ENCODE measurements around the gene OR2H1. TPM values are rescaled to one million over a fixed set of nuclear protein-coding genes. Genes with fewer than 3 reads are reported as not detected.

Gene OR2H1
- total RNA-seq, 1 donor: not detected

GRCh38 chr6:29499704-29500103 lies 42.7 kb downstream of the OR2H1 start:
- no peak for DNase-seq (ENCODE audit: low read depth)
- TF ChIP-seq CTCF (IDR thresholded peaks at IDR 0.05; ENCODE audit: insufficient read depth, low read depth, low read length): no peak
- H3K4me3 ChIP-seq (ENCODE audit: low read depth, low read length): no peak overlapping the region

- no peak for TF ChIP-seq CTCF (IDR thresholded peaks at IDR 0.05; ENCODE audit: insufficient read depth, low read depth, low read length)
- DNase-seq (ENCODE audit: low read depth): no peak
- H3K4me3 ChIP-seq (ENCODE audit: low read depth, low read length): no peak overlapping the region
Measured at GRCh38 chr6:29500594-29500993, 43.6 kb downstream of the OR2H1 start.

GRCh38 chr6:29501106-29501505 lies 44.2 kb downstream of the OR2H1 start:
- no peak overlapping the region for H3K4me3 ChIP-seq (ENCODE audit: low read depth, low read length)
- no peak for TF ChIP-seq CTCF (IDR thresholded peaks at IDR 0.05; ENCODE audit: insufficient read depth, low read depth, low read length)
- no peak for DNase-seq (ENCODE audit: low read depth)

- no peak for TF ChIP-seq CTCF (IDR thresholded peaks at IDR 0.05; ENCODE audit: insufficient read depth, low read depth, low read length)
- no peak overlapping the region for H3K4me3 ChIP-seq (ENCODE audit: low read depth, low read length)
- DNase-seq (ENCODE audit: low read depth): no peak
Measured at GRCh38 chr6:29502181-29502580, 45.2 kb downstream of the OR2H1 start.

GRCh38 chr6:29502597-29502996 lies 45.6 kb downstream of the OR2H1 start:
- no peak for DNase-seq (ENCODE audit: low read depth)
- H3K4me3 ChIP-seq (ENCODE audit: low read depth, low read length): no peak overlapping the region
- no peak for TF ChIP-seq CTCF (IDR thresholded peaks at IDR 0.05; ENCODE audit: insufficient read depth, low read depth, low read length)

GRCh38 chr6:29504961-29505360 lies 48.0 kb downstream of the OR2H1 start:
- no peak for DNase-seq (ENCODE audit: low read depth)
- no peak for TF ChIP-seq CTCF (IDR thresholded peaks at IDR 0.05; ENCODE audit: insufficient read depth, low read depth, low read length)
- H3K4me3 ChIP-seq (ENCODE audit: low read depth, low read length): no peak overlapping the region

GRCh38 chr6:29505808-29506207 lies 48.9 kb downstream of the OR2H1 start:
- H3K4me3 ChIP-seq (ENCODE audit: low read depth, low read length): no peak overlapping the region
- DNase-seq (ENCODE audit: low read depth): no peak

More at GRCh38 chr6:29505808-29506207, 48.9 kb downstream of the OR2H1 start:
- TF ChIP-seq CTCF (IDR thresholded peaks at IDR 0.05; ENCODE audit: insufficient read depth, low read depth, low read length): no peak

Measured in fibroblast of villous mesenchyme (primary cell).